Sigmoid colon (tissue), 7 donors: ENCODE results near the gene NCAPH2. TPM values are rescaled to one million over a fixed set of nuclear protein-coding genes. Genes with fewer than 3 reads are reported as not detected.

Experiments used
- DNase-seq: peaks from one replicate; pipeline ENCODE4 v3.0.0-alpha.2; 2019
- H3K27ac ChIP-seq, 4 donors: fragments of 200-600 bp; sonication (generic); one replicate each; pipeline ENCODE4 v1.5.1; 2016 to 2019; ENCODE audit warnings: mild to moderate bottlenecking in 1 of 4
- H3K27me3 ChIP-seq, 3 donors: fragments of 200-600 bp; sonication (generic); one replicate each; pipeline ENCODE4 v1.5.1; 2019; ENCODE audit warnings: mild to moderate bottlenecking in 1 of 3
- H3K36me3 ChIP-seq, 4 donors: fragments of 200-600 bp; sonication (generic); one replicate each; pipeline ENCODE4 v1.5.1; 2016 to 2019
- H3K4me1 ChIP-seq, 4 donors: fragments of 200-600 bp; sonication (generic); one replicate each; pipeline ENCODE4 v1.5.1; 2017 to 2019
- H3K4me3 ChIP-seq, 4 donors: fragments of 200-600 bp; sonication (generic); one replicate each; pipeline ENCODE4 v1.5.1; 2017 to 2019; ENCODE audit warnings: mild to moderate bottlenecking in 2 of 4, moderate library complexity in 1 of 4
- H3K9me3 ChIP-seq, 4 donors: fragments of 200-600 bp in 3 of 4; sonication (generic) in 3 of 4; one replicate each; pipeline versions ENCODE4 v1.5.1 to v1.6.1; 2013 to 2019
- EP300 ChIP-seq, 4 donors: sonication (generic); formaldehyde crosslinking; IDR thresholded peaks; one replicate each; pipeline ENCODE4 v1.6.1; 2017; ENCODE audit warnings: antibody characterized with exemption in 4 of 4
- POLR2A ChIP-seq, 2 donors: fragments of 450-650 bp; IDR thresholded peaks; one replicate each; pipeline ENCODE4 v1.6.1; 2016; ENCODE audit warnings: antibody characterized with exemption in 2 of 2, mild to moderate bottlenecking in 2 of 2, moderate library complexity in 2 of 2
- POLR2AphosphoS5 ChIP-seq, 4 donors: sonication (generic); formaldehyde crosslinking; IDR thresholded peaks; one replicate each; pipeline ENCODE4 v1.6.1; 2017; ENCODE audit warnings: antibody characterized with exemption in 4 of 4
- WGBS, 2 donors: extraction: QIAGEN DNeasy Blood & Tissue Kit; methylation state at CpG; one replicate each; pipeline ENCODE4 v1.1.7; 2013; 5-methylcytosine and 5-hydroxymethylcytosine counted together
- intact Hi-C: fragments of 100-400 bp; cut with DNase I; formaldehyde crosslinking; loops from one replicate; pipeline ENCODE4 v1.15.1; 2023
- polyA plus RNA-seq, 3 donors: library from polyadenylated mRNA; stranded (reverse); fragments of 200-250 nt; gene quantifications; one replicate each; pipeline ENCODE4 v1.2.3, GENCODE V29; 2013
- total RNA-seq, 4 donors: library from RNA; depleted of rRNA; stranded (reverse); fragments of >200 nt; gene quantifications; one replicate each; pipeline ENCODE4 v1.1.0, GENCODE V29; 2016
- TF ChIP-seq, protein P1 (sequence below), 4 experiments: fragments of 450-650 bp in 3 of 4; fragments of 200-600 bp in 1 of 4; IDR thresholded peaks; one replicate each; pipeline ENCODE4 v1.5.1; 2016 to 2019; ENCODE audit warnings: antibody characterized with exemption in 4 of 4, mild to moderate bottlenecking in 3 of 4, moderate library complexity in 2 of 4
- donor health status: healthy with polysubstance abuse.
- donor health status: Bipolar disorder and iron deficiency.
- donor health status: healthy.

The NCAPH2 gene
- total and polyA plus RNA-seq, 7 donors: 20.3 to 54.0 (median 34.8) TPM

DNA sequence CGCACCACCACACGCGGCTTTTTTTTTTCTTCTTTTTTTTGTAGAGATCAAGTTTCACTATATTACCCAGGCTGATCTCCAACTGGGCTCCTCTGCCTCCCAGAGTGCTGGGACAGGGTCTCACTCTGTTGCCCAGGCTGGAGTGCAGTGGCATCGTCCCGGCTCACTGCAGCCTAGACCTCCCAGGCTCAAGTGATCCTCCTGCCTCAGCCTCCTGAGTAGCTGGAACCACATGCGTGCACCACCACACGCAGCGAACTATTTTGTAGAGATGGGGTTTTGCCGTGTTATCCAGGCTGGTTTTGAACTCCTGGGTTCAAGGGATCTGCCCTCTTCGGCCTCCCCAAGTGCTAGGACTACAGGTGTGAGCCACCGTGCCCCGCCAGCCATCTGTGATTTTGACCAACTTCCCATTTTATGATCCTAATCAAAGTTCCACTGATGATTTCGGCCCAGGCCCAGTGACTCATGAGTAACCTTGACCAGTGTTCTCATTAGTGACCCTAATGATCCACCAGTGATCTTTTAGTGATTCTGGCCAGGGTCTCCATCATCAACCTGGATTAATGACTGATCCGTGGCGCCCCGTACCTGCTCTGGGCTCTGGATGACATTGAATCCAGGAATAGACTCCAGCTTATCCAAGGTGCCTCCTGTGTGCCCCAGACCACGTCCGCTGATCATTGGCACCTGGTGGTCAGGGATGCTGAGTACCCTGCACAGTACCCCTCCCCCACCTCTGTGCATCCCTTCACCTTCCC lies 20.1 kb downstream of the NCAPH2 start:
- intact Hi-C loops: loop anchor here (5.0 kb wide), 3 partner anchors 34 to 281 kb away; partner anchors contain the start of genes ARSA, SYCE3 and TUBGCP6
- Histone ChIP-seq H3K27ac (peak overlapping the region in 2 of 4 donors; percentile 83 to 92), H3K9me3 (no peaks in the 10 kb centered on the region), H3K4me1 (peaks cover 0 to 80% (median 59%) of the 10 kb centered on the region in 4 donors), H3K27me3 (peaks cover 33 to 45% (median 39%) of the 10 kb centered on the region in 3 donors), H3K4me3 (peak overlapping the region in 1 of 4 donors; percentile 54), H3K36me3 (peaks cover 4 to 11% (median 9%) of the 10 kb centered on the region in 4 donors)
- 87 to 91% methylated on average over 18 of the region's 18 CpGs for WGBS, 2 donors
- TF ChIP-seq POLR2AphosphoS5 (IDR thresholded peaks at IDR 0.05): no peak
- TF ChIP-seq, protein P1, sequence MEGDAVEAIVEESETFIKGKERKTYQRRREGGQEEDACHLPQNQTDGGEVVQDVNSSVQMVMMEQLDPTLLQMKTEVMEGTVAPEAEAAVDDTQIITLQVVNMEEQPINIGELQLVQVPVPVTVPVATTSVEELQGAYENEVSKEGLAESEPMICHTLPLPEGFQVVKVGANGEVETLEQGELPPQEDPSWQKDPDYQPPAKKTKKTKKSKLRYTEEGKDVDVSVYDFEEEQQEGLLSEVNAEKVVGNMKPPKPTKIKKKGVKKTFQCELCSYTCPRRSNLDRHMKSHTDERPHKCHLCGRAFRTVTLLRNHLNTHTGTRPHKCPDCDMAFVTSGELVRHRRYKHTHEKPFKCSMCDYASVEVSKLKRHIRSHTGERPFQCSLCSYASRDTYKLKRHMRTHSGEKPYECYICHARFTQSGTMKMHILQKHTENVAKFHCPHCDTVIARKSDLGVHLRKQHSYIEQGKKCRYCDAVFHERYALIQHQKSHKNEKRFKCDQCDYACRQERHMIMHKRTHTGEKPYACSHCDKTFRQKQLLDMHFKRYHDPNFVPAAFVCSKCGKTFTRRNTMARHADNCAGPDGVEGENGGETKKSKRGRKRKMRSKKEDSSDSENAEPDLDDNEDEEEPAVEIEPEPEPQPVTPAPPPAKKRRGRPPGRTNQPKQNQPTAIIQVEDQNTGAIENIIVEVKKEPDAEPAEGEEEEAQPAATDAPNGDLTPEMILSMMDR (IDR thresholded peaks at IDR 0.05): no peak
- no peak for TF ChIP-seq EP300 (IDR thresholded peaks at IDR 0.05)
- no peak for TF ChIP-seq POLR2A (IDR thresholded peaks at IDR 0.05)
- DNase-seq: no peak

DNA sequence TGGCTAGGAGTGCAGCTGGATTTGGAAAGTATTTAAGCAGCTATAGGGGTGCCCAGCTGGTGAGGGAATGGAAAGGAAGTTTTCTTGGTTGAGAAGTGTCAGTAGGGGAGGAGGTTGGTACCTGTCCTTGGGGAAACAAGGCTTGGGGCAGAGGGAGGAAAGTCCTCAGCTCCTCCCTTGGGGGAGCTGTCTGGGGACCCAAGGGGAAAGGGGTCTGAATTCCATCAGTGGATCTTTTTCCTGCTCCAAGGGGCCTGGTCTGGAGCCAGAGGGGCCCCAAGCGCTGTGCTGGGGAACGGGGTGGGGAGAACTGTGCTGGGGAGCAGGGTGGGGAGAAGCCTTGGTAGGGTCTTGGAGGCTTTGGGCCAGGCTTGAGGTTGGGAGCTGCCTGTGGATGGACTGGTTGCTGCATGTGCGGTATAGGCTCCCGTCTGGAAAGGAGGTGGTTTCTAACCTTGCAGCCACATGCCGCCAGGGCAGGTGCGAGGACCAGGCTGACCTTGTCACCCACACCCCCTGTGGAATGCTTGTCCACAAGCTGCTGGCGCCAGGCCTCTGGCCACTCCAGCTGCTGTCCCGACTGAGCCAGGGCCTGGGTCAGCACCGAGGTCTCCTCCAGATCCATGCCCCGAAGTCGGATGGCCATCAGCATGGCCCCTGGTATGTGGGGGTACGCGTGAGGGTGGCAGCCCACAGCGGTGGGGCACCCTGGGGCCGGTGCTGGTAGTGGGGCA lies 20.8 kb downstream of the NCAPH2 start:
- Histone ChIP-seq H3K27me3 (peaks cover 33 to 52% (median 46%) of the 10 kb centered on the region in 3 donors), H3K27ac (peak overlapping the region; percentile 73 to 93 (median 81)), H3K4me1 (peaks cover 0 to 74% (median 59%) of the 10 kb centered on the region in 4 donors), H3K9me3 (no peaks in the 10 kb centered on the region), H3K36me3 (peaks cover 0 to 4% (median 2%) of the 10 kb centered on the region in 4 donors), H3K4me3 (peak overlapping the region; percentile 24 to 54 (median 50))
- intact Hi-C loops: loop anchor here (5.0 kb wide), 3 partner anchors 33 to 282 kb away; partner anchors contain the start of genes ARSA, SYCE3 and TUBGCP6
- 69 to 73% methylated on average over 15 of the region's 15 CpGs for WGBS, 2 donors
- no peak for DNase-seq
- TF ChIP-seq, protein P1 (IDR thresholded peaks at IDR 0.05): no peak
- no peak for TF ChIP-seq POLR2A (IDR thresholded peaks at IDR 0.05)
- TF ChIP-seq POLR2AphosphoS5 (IDR thresholded peaks at IDR 0.05): no peak
- no peak for TF ChIP-seq EP300 (IDR thresholded peaks at IDR 0.05)

DNA sequence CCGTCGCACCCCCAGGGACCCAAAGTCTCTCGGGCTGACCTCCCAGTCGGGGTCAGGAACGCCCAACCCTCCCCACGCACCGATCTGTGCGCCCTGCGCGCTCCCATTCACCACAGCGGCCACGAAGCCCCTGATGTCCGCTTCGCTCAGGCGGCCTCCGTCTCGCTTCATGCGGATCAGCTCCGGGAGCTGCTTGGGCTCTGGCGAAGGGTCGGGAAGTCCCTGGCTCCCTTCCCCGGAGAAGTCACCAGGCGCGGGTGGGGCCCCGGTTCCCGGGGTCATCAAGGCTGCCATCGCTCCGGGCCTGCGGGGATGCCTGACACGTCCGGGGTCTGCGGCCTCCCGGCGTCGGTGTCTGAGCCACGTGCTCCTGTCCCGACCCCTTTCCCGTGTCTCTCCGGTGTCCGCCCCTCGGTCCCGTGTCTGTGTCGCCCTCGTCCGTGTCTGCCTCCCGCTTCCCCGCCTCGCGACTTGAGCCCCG lies 21.4 kb downstream of the NCAPH2 start:
- peaks cover 33 to 58% (median 52%) of the 10 kb centered on the region in 3 donors for H3K27me3 ChIP-seq
- intact Hi-C loops: loop anchor here (5.0 kb wide), 3 partner anchors 33 to 282 kb away; partner anchors contain the start of genes ARSA, SYCE3 and TUBGCP6
- 20 to 23% methylated on average over 50 of the region's 50 CpGs for WGBS, 2 donors

More for the DNA sequence above, 21.4 kb downstream of the NCAPH2 start:
- Histone ChIP-seq H3K4me1 (peaks cover 0 to 68% (median 53%) of the 10 kb centered on the region in 4 donors), H3K9me3 (no peaks in the 10 kb centered on the region), H3K4me3 (peak overlapping the region; percentile 24 to 54 (median 50)), H3K36me3 (no peaks in the 10 kb centered on the region), H3K27ac (peak overlapping the region; percentile 73 to 93 (median 81))
- DNase-seq: no peak
- TF ChIP-seq, protein P1 (IDR thresholded peaks at IDR 0.05): no peak
- TF ChIP-seq EP300 (IDR thresholded peaks at IDR 0.05): no peak
- TF ChIP-seq POLR2A (IDR thresholded peaks at IDR 0.05): no peak
- TF ChIP-seq POLR2AphosphoS5 (IDR thresholded peaks at IDR 0.05): no peak
